ENCODE results near the gene MTHFD2L.

The MTHFD2L gene

GRCh38 chr4:74168841-74169240 is 10.9 kb downstream of the MTHFD2L start:
- DNase-seq (ENCODE audit: low read depth), result no peak
- no peak overlapping the region for H3K4me3 ChIP-seq (replicated peaks; ENCODE audit: low read depth, low read length)
- no peak for TF ChIP-seq CTCF (IDR thresholded peaks at IDR 0.05; ENCODE audit: low read length, missing control alignments)

- DNase-seq (ENCODE audit: low read depth), result no peak
- H3K4me3 ChIP-seq (replicated peaks; ENCODE audit: low read depth, low read length), result no peak overlapping the region
- no peak for TF ChIP-seq CTCF (IDR thresholded peaks at IDR 0.05; ENCODE audit: low read length, missing control alignments)
Observed at GRCh38 chr4:74173321-74173720, 15.4 kb downstream of the MTHFD2L start.

GRCh38 chr4:74174421-74174820 is 16.5 kb downstream of the MTHFD2L start:
- no peak overlapping the region for H3K4me3 ChIP-seq (replicated peaks; ENCODE audit: low read depth, low read length)

GRCh38 chr4:74174941-74175340 is 17.0 kb downstream of the MTHFD2L start:
- H3K4me3 ChIP-seq (replicated peaks; ENCODE audit: low read depth, low read length), result no peak overlapping the region
- TF ChIP-seq CTCF (IDR thresholded peaks at IDR 0.05; ENCODE audit: low read length, missing control alignments), result no peak
- DNase-seq (ENCODE audit: low read depth), result no peak

More at GRCh38 chr4:74174421-74174820, 16.5 kb downstream of the MTHFD2L start:
- DNase-seq (ENCODE audit: low read depth), result no peak
- no peak for TF ChIP-seq CTCF (IDR thresholded peaks at IDR 0.05; ENCODE audit: low read length, missing control alignments)

- no peak for TF ChIP-seq CTCF (IDR thresholded peaks at IDR 0.05; ENCODE audit: low read length, missing control alignments)
- DNase-seq (ENCODE audit: low read depth), result no peak
- no peak overlapping the region for H3K4me3 ChIP-seq (replicated peaks; ENCODE audit: low read depth, low read length)
Observed at GRCh38 chr4:74175379-74175778, 17.5 kb downstream of the MTHFD2L start.

GRCh38 chr4:74178798-74179197 is 20.9 kb downstream of the MTHFD2L start:
- no peak for DNase-seq (ENCODE audit: low read depth)
- no peak overlapping the region for H3K4me3 ChIP-seq (replicated peaks; ENCODE audit: low read depth, low read length)
- TF ChIP-seq CTCF (IDR thresholded peaks at IDR 0.05; ENCODE audit: low read length, missing control alignments), result no peak

GRCh38 chr4:74181219-74181618 is 23.3 kb downstream of the MTHFD2L start:
- H3K4me3 ChIP-seq (replicated peaks; ENCODE audit: low read depth, low read length), result no peak overlapping the region
- no peak for TF ChIP-seq CTCF (IDR thresholded peaks at IDR 0.05; ENCODE audit: low read length, missing control alignments)
- DNase-seq (ENCODE audit: low read depth), result peak; percentile 25

Data from fibroblast of pulmonary artery (primary cell).